HG03439 (cell line): ENCODE results near the gene FRAT2.

Experiments used
- ATAC-seq: cut with Tn5 transposase; IDR thresholded peaks from one replicate; pipeline ENCODE4 v1.9.1; 2021; ENCODE audit warnings: mild to moderate bottlenecking, moderate library complexity; ENCODE audit not compliant: unreplicated experiment

Gene FRAT2

GRCh38 chr10:97327348-97328294, 6.9 kb downstream of the FRAT2 start:
- no peak for ATAC-seq

GRCh38 chr10:97325754-97326153, 8.8 kb downstream of the FRAT2 start:
- ATAC-seq, result no peak

- no peak for ATAC-seq
Measured at GRCh38 chr10:97323501-97323900, 11.0 kb downstream of the FRAT2 start.

- no peak for ATAC-seq
Measured at GRCh38 chr10:97321804-97322190, 12.7 kb downstream of the FRAT2 start.

- ATAC-seq, result no peak
Measured at GRCh38 chr10:97321032-97321803, 13.3 kb downstream of the FRAT2 start.

GRCh38 chr10:97320480-97321031, 14.0 kb downstream of the FRAT2 start:
- no peak for ATAC-seq

GRCh38 chr10:97319671-97320479, 14.7 kb downstream of the FRAT2 start:
- peak; percentile 30 for ATAC-seq

GRCh38 chr10:97318772-97319651, 15.5 kb downstream of the FRAT2 start, which contains the start of gene FRAT1:
Gene FRAT1, plus strand, starts transcription at chr10:97319271. Its CDS starts 183 bp downstream, at chr10:97319454.
- peak; percentile 88 for ATAC-seq

- no peak for ATAC-seq
Measured at GRCh38 chr10:97314671-97315070, 19.9 kb downstream of the FRAT2 start.

GRCh38 chr10:97312897-97313296, 21.6 kb downstream of the FRAT2 start:
- no peak for ATAC-seq

- no peak for ATAC-seq
Measured at GRCh38 chr10:97311111-97311626, 23.4 kb downstream of the FRAT2 start.

- no peak for ATAC-seq
Measured at GRCh38 chr10:97307866-97308780, 26.4 kb downstream of the FRAT2 start.

GRCh38 chr10:97307441-97307840, 27.1 kb downstream of the FRAT2 start:
- ATAC-seq, result no peak

GRCh38 chr10:97302088-97302791, 32.3 kb downstream of the FRAT2 start:
- ATAC-seq, result no peak

- ATAC-seq, result no peak
Measured at GRCh38 chr10:97300980-97301379, 33.5 kb downstream of the FRAT2 start.

GRCh38 chr10:97298223-97298571, 36.3 kb downstream of the FRAT2 start:
- ATAC-seq, result no peak

GRCh38 chr10:97297556-97298222, 36.8 kb downstream of the FRAT2 start:
- no peak for ATAC-seq
